ENCODE results near the gene BDP1. TPM values are rescaled to one million over a fixed set of nuclear protein-coding genes. Genes with fewer than 3 reads are reported as not detected.

BDP1 gene
- total and polyA plus RNA-seq, 2 of the 4 experiments (the other 2 are of a cell fraction): 5.8 to 14.0 TPM

GRCh38 chr5:71483355-71483754, 27.9 kb downstream of the BDP1 start:
- Histone ChIP-seq H3K4ac (ENCODE audit: low read depth, low read length) (no peak overlapping the region; the same call in 1 of the 2 replicates), H2BK120ac (ENCODE audit: low read depth, low read length) (no peak overlapping the region), H4K8ac (ENCODE audit: low read depth in 2 of 2, low read length in 2 of 2) (no peak overlapping the region), H3K56ac (ENCODE audit: extremely low read depth, insufficient read depth, low read length) (no peak overlapping the region), H2BK20ac (ENCODE audit: low read depth, low read length) (no peak overlapping the region), H3K9me3 (ENCODE audit: control insufficient read depth, insufficient read depth, low read length) (no peaks in the 10 kb centered on the region), H3K27ac (ENCODE audit: insufficient read depth, low read length) (no peak overlapping the region), H2BK5ac (ENCODE audit: low read depth, low read length, poor library complexity, severe bottlenecking) (no peak overlapping the region), H2BK15ac (ENCODE audit: low read depth, low read length) (no peak overlapping the region), H3K36me3 (ENCODE audit: control insufficient read depth, insufficient read depth, low read length) (peaks cover 12% of the 10 kb centered on the region), H3K14ac (replicated peaks; ENCODE audit: low read depth, low read length) (peak overlapping the region; percentile 40), H3K4me1 (ENCODE audit: control insufficient read depth, insufficient read depth, low read length) (peaks cover 4% of the 10 kb centered on the region; the same call in 1 of the 2 replicates), H4K91ac (ENCODE audit: insufficient read depth, low read depth, low read length) (peak overlapping the region; percentile 19; the same call in 1 of the 2 replicates), H3K79me1 (ENCODE audit: low read depth in 1 of 2, low read length in 2 of 2) (peaks cover 16 to 26% of the 10 kb centered on the region in 2 experiments), H3K18ac (ENCODE audit: low read depth, low read length) (no peak overlapping the region), H2AFZ (replicated peaks; ENCODE audit: low read length, poor library complexity) (no peak overlapping the region), H3K4me2 (ENCODE audit: low read depth, low read length) (peak overlapping the region; percentile 22; the same call in 1 of the 2 replicates), H2AK5ac (ENCODE audit: low read depth, low read length) (no peak overlapping the region), H4K5ac (ENCODE audit: low read depth, low read length) (no peak overlapping the region), H3K4me3 (ENCODE audit: insufficient read depth, low read depth, low read length) (no peak overlapping the region), H3K27me3 (ENCODE audit: control insufficient read depth, insufficient read depth, low read length) (no peaks in the 10 kb centered on the region), H2AK9ac (replicated peaks; ENCODE audit: low read depth, low read length, poor library complexity) (no peak overlapping the region), H3K9me1 (ENCODE audit: insufficient read depth, low read length) (peaks cover 7% of the 10 kb centered on the region; the same call in 1 of the 2 replicates), H3K23ac (ENCODE audit: low read depth, low read length) (0 out of 2 replicates have a peak overlapping the region, but pooled peaks have one; percentile 53), H3K9ac (ENCODE audit: low read depth, low read length) (no peak overlapping the region), H4K20me1 (ENCODE audit: insufficient read depth, low read length) (peaks cover 9% of the 10 kb centered on the region; the same call in 1 of the 2 replicates)
- POLR2A ChIA-PET (ENCODE audit: unreplicated experiment): no interaction called here
- BruUV-seq (replicated peaks): no TSS peak
- in situ Hi-C loops (cut with MboI; ENCODE audit: low sequenced_read_pairs): no loop called here
- CTCF ChIA-PET: interaction anchor here (0.6 kb wide), 1 partner anchor 38 kb away, joined by 3 read pairs; no protein-coding TSS in a partner anchor
- dilution Hi-C loops (cut with HindIII; ENCODE audit: low sequenced_read_pairs, unreplicated experiment): no loop called here
- no CpG with 5 or more reads among the region's 2 CpGs for WGBS, 2 experiments (ENCODE audit: extremely low coverage in 2 of 2, insufficient read length in 1 of 2)
- peak; percentile 92 for DNase-seq
- TF ChIP-seq NFE2L2 (IDR thresholded peaks at IDR 0.05; ENCODE audit: low read depth, low read length) (peak; percentile 56; the same call in 1 of the 2 replicates), FOS (IDR thresholded peaks at IDR 0.05; ENCODE audit: low read depth, low read length) (peak; percentile 66), CHD1 (IDR thresholded peaks at IDR 0.05; ENCODE audit: low read depth, low read length) (no peak), POLR2A (IDR thresholded peaks at IDR 0.05; ENCODE audit: low read depth, low read length) (no peak), MAFK (IDR thresholded peaks at IDR 0.05; ENCODE audit: low read depth, low read length) (0 out of 2 replicates have a peak, but pooled peaks have one; percentile 24), MAZ (IDR thresholded peaks at IDR 0.05; ENCODE audit: borderline replicate concordance, low read depth, low read length) (no peak)
- ATAC-seq (ENCODE audit: low read depth): peak; percentile 84
- intact Hi-C loops (cut with micrococcal nuclease): no loop called here

Measured in IMR-90 (cell line).